Loucy (cell line): ENCODE data around the gene EFCAB13.

Experiments
- EZH2phosphoT487 ChIP-seq: fragments of 200-600 bp; IDR thresholded peaks from 2 replicates; pipeline ENCODE4 v1.6.1; 2018; ENCODE audit warnings: antibody characterized with exemption, mild to moderate bottlenecking, moderate library complexity, borderline replicate concordance
- TF ChIP-seq, protein P1 (sequence below): fragments of 200-600 bp; sonication (generic); conservative IDR thresholded peaks from 2 replicates; pipeline ENCODE4 v1.5.1; 2014; ENCODE audit warnings: mild to moderate bottlenecking, antibody characterized with exemption, low read length

- TF ChIP-seq, protein P1, sequence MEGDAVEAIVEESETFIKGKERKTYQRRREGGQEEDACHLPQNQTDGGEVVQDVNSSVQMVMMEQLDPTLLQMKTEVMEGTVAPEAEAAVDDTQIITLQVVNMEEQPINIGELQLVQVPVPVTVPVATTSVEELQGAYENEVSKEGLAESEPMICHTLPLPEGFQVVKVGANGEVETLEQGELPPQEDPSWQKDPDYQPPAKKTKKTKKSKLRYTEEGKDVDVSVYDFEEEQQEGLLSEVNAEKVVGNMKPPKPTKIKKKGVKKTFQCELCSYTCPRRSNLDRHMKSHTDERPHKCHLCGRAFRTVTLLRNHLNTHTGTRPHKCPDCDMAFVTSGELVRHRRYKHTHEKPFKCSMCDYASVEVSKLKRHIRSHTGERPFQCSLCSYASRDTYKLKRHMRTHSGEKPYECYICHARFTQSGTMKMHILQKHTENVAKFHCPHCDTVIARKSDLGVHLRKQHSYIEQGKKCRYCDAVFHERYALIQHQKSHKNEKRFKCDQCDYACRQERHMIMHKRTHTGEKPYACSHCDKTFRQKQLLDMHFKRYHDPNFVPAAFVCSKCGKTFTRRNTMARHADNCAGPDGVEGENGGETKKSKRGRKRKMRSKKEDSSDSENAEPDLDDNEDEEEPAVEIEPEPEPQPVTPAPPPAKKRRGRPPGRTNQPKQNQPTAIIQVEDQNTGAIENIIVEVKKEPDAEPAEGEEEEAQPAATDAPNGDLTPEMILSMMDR, result peak; percentile 50
- TF ChIP-seq EZH2phosphoT487, result no peak
Measured at GRCh38 chr17:47318197-47318918, 5.4 kb upstream of the EFCAB13 start.
